Endothelial cell of umbilical vein (primary cell): ENCODE measurements around the gene MRAS.

Experiments
- MAX ChIP-seq: IDR thresholded peaks from 2 replicates; pipeline ENCODE4 v1.6.1; 2011; ENCODE audit not compliant: insufficient read depth, insufficient read length
- POLR2A ChIP-seq: IDR thresholded peaks from 2 replicates; pipeline ENCODE4 v1.6.1; 2012; ENCODE audit warnings: low read depth, mild to moderate bottlenecking, control low read depth, low read length
- TF ChIP-seq, protein P1 (sequence below), 2 donors: IDR thresholded peaks; 1 replicate in 1 of 2; 2 replicates in 1 of 2; pipeline ENCODE4 v1.5.1; 2011; ENCODE audit warnings: low read length in 2 of 2, mild to moderate bottlenecking in 2 of 2, moderate library complexity in 2 of 2, control low read depth in 1 of 2, inconsistent platforms in 1 of 2, low read depth in 1 of 2; ENCODE audit not compliant: insufficient read depth in 1 of 2; ENCODE audit errors: extremely low read depth in 1 of 2

DNA sequence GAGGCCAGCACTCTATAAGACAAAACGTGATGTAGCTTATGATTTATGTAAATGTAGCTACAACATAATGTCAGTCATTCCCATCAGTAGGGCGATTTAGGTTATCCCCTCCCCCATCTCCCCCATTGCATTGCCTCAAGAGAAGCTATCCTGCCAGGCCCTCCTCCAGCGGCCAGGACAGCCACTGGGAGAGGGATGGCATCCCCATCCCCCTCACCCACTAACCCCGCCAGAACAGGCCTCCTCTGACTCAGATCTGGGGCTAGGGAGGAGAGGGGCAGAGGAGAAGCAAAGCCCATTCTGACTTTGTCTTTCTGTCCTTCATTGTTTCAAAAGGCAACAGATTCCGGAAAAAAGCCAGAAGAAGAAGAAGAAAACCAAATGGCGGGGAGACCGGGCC, 53.5 kb downstream of the MRAS start:
- TF ChIP-seq, protein P1, sequence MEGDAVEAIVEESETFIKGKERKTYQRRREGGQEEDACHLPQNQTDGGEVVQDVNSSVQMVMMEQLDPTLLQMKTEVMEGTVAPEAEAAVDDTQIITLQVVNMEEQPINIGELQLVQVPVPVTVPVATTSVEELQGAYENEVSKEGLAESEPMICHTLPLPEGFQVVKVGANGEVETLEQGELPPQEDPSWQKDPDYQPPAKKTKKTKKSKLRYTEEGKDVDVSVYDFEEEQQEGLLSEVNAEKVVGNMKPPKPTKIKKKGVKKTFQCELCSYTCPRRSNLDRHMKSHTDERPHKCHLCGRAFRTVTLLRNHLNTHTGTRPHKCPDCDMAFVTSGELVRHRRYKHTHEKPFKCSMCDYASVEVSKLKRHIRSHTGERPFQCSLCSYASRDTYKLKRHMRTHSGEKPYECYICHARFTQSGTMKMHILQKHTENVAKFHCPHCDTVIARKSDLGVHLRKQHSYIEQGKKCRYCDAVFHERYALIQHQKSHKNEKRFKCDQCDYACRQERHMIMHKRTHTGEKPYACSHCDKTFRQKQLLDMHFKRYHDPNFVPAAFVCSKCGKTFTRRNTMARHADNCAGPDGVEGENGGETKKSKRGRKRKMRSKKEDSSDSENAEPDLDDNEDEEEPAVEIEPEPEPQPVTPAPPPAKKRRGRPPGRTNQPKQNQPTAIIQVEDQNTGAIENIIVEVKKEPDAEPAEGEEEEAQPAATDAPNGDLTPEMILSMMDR (IDR thresholded peaks at IDR 0.05; ENCODE audit: extremely low read depth in 1 of 2, insufficient read depth in 1 of 2, low read depth in 1 of 2, low read length in 2 of 2), result no peak
- TF ChIP-seq POLR2A (no peak), MAX (no peak)
